NCI-H524 treated with DMSO at 0.1 percent for 48 hours (cell line): ENCODE data around the gene TRMT11.
"Not testable (repeated sequence)": the region's sequence is repeated elsewhere in the genome, so short reads cannot be mapped to it uniquely, and the experiment has no call there.

Experiments
- DNase-seq: peaks from one replicate; lab custom pipeline; 2025; lab: John Stamatoyannopoulos, UW

The TRMT11 gene

GRCh38 chr6:125986301-125987025, at the start of gene TRMT11:
TRMT11 (plus strand) TSS chr6:125986540; CDS start chr6:125986551, 11 bp downstream.
- DNase-seq = peak; percentile 93

GRCh38 chr6:125939026-125939425, 47.3 kb upstream of the TRMT11 start:
- no peak for DNase-seq

DNA sequence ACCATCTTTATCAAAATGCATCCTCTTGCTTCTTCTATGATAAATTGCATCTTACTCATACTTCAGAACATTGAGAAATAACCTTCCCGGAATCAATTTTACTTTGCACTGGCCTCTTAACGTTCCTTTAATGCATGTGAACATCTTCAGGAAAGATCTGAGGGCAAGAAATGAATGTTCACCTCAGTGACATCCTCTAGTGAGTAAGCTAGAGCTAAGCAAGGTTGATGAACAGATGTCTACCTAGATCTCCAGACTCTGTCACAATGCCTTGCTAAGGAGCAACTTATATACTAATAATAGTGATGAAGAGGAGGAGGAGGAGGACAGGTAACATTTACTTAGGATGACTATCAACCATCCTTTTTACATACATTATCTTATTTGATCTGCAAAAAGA, 46.5 kb upstream of the TRMT11 start:
- no peak for DNase-seq

DNA sequence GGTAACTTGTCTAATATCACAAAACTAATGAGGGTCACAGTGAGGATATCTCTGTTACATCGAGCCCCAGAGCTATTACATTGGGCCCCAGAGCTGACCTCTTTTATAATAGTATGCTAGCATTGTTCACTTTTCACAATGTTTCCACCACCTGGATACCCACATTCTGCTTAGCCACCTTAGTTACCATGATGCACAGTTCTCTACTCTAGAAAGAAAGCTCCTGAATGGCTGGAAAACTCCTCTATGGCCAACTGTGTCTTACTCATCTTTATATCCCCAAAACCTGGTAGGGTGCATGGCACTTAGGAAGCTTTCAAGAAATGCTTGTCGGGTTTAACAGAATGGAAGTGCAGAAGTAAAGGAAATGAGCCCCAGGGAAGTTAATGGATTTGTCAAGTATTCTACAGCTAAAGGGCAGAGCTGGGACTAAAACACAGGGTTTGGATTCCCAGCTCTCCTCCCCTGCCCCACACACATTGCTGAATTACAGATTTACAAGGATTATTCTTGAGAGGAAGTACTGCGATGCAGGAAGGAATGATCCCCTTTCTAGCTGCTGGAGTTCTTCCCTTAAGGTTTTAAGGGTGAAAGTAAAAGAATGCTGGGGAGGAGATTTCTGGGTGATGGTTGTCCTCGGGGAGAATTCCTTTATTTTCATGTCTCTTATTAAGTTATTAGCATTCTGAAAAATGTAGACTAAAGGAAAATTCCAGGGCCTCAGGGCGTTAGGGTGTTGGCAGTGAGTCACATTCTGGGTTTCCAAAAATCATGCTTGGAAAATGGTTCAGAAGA, 45.9 kb upstream of the TRMT11 start:
- no peak for DNase-seq

DNA sequence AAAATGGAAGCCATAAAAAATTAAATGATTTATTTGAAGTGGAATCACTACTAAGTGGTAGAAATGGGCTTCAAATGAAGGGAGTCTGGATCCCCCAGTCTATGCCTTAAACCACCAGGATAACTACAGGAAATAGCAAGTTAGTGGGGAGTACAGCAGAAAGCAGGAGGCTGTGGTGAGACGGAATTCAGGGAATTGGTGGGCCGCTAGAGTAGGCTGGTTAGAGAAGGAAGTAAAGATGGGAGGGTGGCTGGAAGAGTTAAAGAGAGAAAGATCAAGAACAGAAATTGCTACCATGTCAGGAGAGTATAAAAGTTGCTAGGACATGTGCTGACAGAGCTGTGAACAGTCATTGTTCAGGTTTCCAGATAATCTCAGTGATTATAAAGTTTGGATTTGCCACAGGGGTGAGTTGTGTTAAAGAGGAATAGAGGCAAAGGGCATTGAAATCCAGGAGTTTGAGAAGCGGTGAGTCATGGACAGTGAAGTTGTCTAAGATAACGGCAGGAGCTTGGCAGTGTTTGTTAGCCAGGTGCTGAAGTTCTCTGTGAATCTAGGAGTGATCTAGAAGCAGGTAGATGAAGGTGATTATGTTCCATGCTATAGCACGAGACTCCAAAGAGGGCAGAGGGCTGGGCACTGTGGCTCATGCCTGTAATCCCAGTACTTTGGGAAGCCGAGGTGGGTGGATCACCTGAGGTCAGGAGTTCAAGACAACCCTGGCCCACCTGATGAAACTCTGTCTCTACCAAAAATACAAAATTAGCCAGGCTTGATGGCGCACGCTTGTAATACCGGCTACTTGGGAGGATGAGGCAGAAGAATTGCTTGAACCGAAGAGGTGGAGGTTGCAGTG, 43.4 kb upstream of the TRMT11 start:
- no peak for DNase-seq

- DNase-seq = no peak
Observed at GRCh38 chr6:125943528-125944433, 42.6 kb upstream of the TRMT11 start.

- DNase-seq = no peak
Observed at GRCh38 chr6:125944434-125944816, 41.9 kb upstream of the TRMT11 start.

GRCh38 chr6:125944896-125945295, 41.4 kb upstream of the TRMT11 start:
- DNase-seq = no peak

- no peak for DNase-seq
Observed at GRCh38 chr6:125945378-125946141, 40.8 kb upstream of the TRMT11 start.

- no peak for DNase-seq
Observed at GRCh38 chr6:125947615-125948014, 38.7 kb upstream of the TRMT11 start.

GRCh38 chr6:125948455-125948854, 37.9 kb upstream of the TRMT11 start:
- DNase-seq = no peak

DNA sequence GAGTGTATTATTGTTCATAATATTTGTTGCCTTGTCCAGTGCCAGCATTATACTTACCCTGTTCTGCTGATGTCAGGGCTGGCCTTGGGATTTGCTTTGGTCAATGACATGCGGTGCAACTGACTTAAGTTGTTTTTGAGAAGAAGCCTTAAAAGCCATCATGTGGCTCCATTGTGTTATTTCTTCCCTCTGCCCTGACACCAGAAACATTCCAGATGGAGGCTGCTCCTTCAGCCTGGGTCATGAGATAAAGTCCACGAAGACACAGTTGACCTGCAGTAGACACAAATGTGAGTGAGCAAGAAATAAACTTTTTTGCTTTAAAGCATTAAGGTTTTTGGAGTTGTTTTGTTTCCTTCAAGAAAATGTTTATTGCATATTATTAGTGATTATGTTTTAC, 37.3 kb upstream of the TRMT11 start:
- DNase-seq = no peak

DNA sequence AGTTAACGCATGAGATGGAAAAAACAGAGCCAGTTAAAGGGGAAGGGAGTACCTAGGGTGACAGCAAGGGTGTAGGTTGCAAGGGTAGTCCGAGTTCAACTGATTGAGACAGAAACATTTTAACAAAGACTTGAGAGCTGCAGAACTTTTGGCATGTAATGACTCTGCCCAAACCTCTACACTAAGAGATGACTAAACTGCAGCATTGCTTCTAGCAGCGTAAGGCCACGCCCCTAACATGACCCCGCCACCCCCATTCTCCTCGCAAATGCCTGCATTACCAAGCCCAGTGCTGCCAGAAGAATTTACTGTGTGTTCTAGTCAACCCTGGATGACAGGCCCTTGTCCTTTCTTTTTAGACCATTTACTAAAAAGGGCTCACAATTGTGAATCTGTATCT, 36.0 kb upstream of the TRMT11 start:
- no peak for DNase-seq

DNA sequence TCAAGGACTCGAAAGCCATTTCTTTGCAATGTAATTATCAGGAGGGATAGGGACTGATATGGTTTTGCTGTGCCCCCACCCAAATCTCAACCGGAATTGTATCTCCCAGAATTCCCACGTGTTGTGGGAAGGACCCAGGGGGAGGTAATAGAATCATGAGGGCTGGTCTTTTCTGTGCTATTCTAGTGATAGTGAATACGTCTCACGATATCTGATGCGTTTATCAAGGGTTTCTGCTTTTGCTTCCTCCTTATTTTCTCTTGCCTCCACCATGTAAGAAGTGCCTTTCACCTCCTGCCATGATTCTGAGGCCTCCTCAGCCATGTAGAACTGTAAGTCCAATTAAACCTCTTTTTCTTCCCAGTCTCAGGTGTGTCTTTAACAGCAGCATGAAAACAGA, 35.6 kb upstream of the TRMT11 start:
- not testable (repeated sequence) for DNase-seq

DNA sequence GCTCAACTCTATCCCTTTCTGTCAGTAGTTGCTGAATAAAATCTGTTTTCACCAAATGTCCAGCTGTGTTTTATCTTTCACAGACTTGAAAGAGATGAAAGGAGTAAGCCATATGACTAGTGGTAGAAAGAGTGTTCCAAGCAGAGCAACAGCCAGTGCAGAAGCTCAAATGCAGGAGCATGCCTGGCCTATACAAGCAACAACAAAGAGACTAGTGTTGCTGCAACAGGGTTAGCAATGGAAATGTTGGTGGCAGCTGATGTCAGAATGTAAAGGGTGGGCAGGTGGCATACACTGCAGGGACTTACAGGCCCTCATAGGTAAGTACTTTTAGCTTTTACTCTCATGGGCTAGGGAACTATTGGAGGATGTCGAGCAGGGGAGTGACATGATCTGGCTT, 35.0 kb upstream of the TRMT11 start:
- DNase-seq = no peak

GRCh38 chr6:125952764-125953501, 33.4 kb upstream of the TRMT11 start:
- DNase-seq = no peak

DNA sequence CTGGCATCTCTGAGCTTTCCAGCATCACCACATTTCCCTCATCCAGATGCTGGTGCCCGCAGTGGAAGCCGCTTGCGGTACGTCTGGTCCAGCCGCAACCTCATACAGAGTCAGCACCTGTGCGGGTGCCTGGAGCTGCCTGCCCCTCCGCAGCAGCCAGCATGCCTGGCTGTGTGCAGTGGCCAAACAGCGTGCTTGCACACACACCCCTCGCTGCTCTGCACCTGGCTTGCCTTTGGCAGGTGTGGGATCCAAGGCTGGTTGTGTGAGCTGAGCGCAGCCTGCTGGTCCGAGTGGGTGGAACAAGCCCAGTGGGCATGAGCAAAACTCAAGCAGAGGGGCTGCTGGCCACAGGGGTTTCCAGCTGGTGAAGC, 32.9 kb upstream of the TRMT11 start:
- no peak for DNase-seq

- DNase-seq = no peak
Observed at GRCh38 chr6:125954735-125955339, 31.5 kb upstream of the TRMT11 start.

DNA sequence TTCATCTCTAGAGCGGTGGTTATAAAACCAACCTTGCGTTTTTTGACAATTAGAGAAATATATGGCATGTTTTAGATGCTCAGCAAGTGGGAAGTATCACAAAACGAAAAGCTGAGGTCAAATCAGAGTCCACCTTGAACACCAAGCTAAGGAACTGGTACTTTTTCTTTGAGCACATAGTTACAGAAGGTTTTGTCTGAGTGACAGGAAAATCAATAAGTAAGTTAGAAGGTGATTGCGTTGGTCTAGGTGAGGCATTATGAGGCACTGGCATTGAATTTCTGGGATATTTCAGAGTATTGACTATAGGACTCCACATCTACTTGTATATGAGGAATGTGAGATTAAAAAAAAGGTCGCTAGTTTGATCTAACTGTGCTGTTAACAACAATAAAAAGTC, 30.4 kb upstream of the TRMT11 start:
- no peak for DNase-seq
